H9 (cell line): Measurements from ENCODE around the gene CACNG6. TPM values are rescaled to one million over a fixed set of nuclear protein-coding genes. Genes with fewer than 3 reads are reported as not detected.

Experiments
- DNase-seq: peaks from one replicate; pipeline ENCODE4 v3.0.0-alpha.2; 2017
- H2AFZ ChIP-seq: one replicate; pipeline ENCODE4 v1.6.1; 2013; ENCODE audit warnings: mild to moderate bottlenecking, low read length, control low read depth, moderate library complexity
- H2AK5ac ChIP-seq: 2 replicates; pipeline ENCODE4 v1.6.1; 2013; ENCODE audit warnings: low read length, control low read depth, mixed read lengths; ENCODE audit not compliant: insufficient read length
- H2BK120ac ChIP-seq: one replicate; pipeline ENCODE4 v1.6.1; 2013; ENCODE audit warnings: low read depth, mild to moderate bottlenecking, low read length, control low read depth, inconsistent platforms; ENCODE audit not compliant: poor library complexity, severe bottlenecking
- H2BK12ac ChIP-seq: 2 replicates; pipeline ENCODE4 v1.6.1; 2013; ENCODE audit warnings: low read length, control low read depth, mixed read lengths, low read depth; ENCODE audit not compliant: insufficient read length
- H2BK15ac ChIP-seq: 2 replicates; pipeline ENCODE4 v1.6.1; 2013; ENCODE audit warnings: low read depth, low read length, control low read depth
- H2BK20ac ChIP-seq: one replicate; pipeline ENCODE4 v1.6.1; 2013; ENCODE audit warnings: low read depth, mild to moderate bottlenecking, low read length, control low read depth, inconsistent platforms; ENCODE audit not compliant: poor library complexity, severe bottlenecking
- H2BK5ac ChIP-seq: 2 replicates; pipeline ENCODE4 v1.6.1; 2013; ENCODE audit warnings: low read length, control low read depth, mixed read lengths; ENCODE audit not compliant: insufficient read length
- H3K14ac ChIP-seq: 2 replicates; pipeline ENCODE4 v1.6.1; 2013; ENCODE audit warnings: low read length, control low read depth; ENCODE audit not compliant: insufficient read depth
- H3K18ac ChIP-seq: 2 replicates; pipeline ENCODE4 v1.6.1; 2013; ENCODE audit warnings: low read depth, mild to moderate bottlenecking, mixed read lengths, low read length, control low read depth; ENCODE audit not compliant: insufficient read length
- H3K23ac ChIP-seq: 2 replicates; pipeline ENCODE4 v1.6.1; 2013; ENCODE audit warnings: low read length, control low read depth, mixed read lengths, low read depth; ENCODE audit not compliant: insufficient read length
- H3K23me2 ChIP-seq: 2 replicates; pipeline ENCODE4 v1.6.1; 2013; ENCODE audit warnings: low read depth, mild to moderate bottlenecking, mixed read lengths, low read length, control low read depth; ENCODE audit not compliant: insufficient read length, poor library complexity, severe bottlenecking
- H3K27ac ChIP-seq: 2 replicates; pipeline ENCODE4 v1.5.1; 2013; ENCODE audit warnings: low read length, control low read depth, mixed read lengths, low read depth; ENCODE audit not compliant: insufficient read length
- H3K27me3 ChIP-seq: 2 replicates; pipeline ENCODE4 v1.6.1; 2013; ENCODE audit warnings: low read length, control low read depth, inconsistent platforms; ENCODE audit not compliant: insufficient read depth
- H3K4ac ChIP-seq: 2 replicates; pipeline ENCODE4 v1.6.1; 2013; ENCODE audit warnings: low read depth, mild to moderate bottlenecking, control low read depth, inconsistent platforms, low read length, moderate library complexity
- H3K4me1 ChIP-seq: 2 replicates; pipeline ENCODE4 v1.6.1; 2013; ENCODE audit warnings: low read length, control low read depth, inconsistent platforms; ENCODE audit not compliant: insufficient read depth
- H3K4me2 ChIP-seq: 2 replicates; pipeline ENCODE4 v1.6.1; 2013; ENCODE audit warnings: low read length, control low read depth, mixed read lengths; ENCODE audit not compliant: insufficient read length, insufficient read depth
- H3K56ac ChIP-seq: 2 replicates; pipeline ENCODE4 v1.6.1; 2013; ENCODE audit warnings: low read depth, mild to moderate bottlenecking, mixed read lengths, low read length, control low read depth; ENCODE audit not compliant: insufficient read length
- H3K79me1 ChIP-seq: 2 replicates; pipeline ENCODE4 v1.6.1; 2013; ENCODE audit warnings: low read depth, mild to moderate bottlenecking, moderate library complexity, low read length, control low read depth, inconsistent platforms; ENCODE audit not compliant: insufficient read depth, poor library complexity, severe bottlenecking
- H3K79me2 ChIP-seq: 2 replicates; pipeline ENCODE4 v1.6.1; 2013; ENCODE audit warnings: low read length, control low read depth, inconsistent platforms; ENCODE audit not compliant: insufficient read depth
- H3K9ac ChIP-seq: 2 replicates; pipeline ENCODE4 v1.6.1; 2013; ENCODE audit warnings: low read length, control low read depth, mixed read lengths; ENCODE audit not compliant: insufficient read length; ENCODE audit errors: extremely low read depth
- H3K9me3 ChIP-seq: one replicate; pipeline ENCODE4 v1.6.1; 2013; ENCODE audit warnings: low read depth, low read length, inconsistent platforms; ENCODE audit not compliant: control insufficient read depth
- H3T11ph ChIP-seq: one replicate; pipeline ENCODE4 v1.6.1; 2013; ENCODE audit warnings: mild to moderate bottlenecking, low read length, control low read depth, inconsistent platforms
- H4K20me1 ChIP-seq: one replicate; pipeline ENCODE4 v1.6.1; 2013; ENCODE audit not compliant: control insufficient read depth, insufficient read length, insufficient read depth
- H4K5ac ChIP-seq: 2 replicates; pipeline ENCODE4 v1.6.1; 2013; ENCODE audit warnings: low read depth, mild to moderate bottlenecking, mixed read lengths, low read length, control low read depth; ENCODE audit not compliant: insufficient read length
- H4K8ac ChIP-seq: replicated peaks from 2 replicates; pipeline ENCODE4 v1.6.1; 2013; ENCODE audit warnings: low read length, control low read depth, mixed read lengths, low read depth; ENCODE audit not compliant: insufficient read length
- H4K91ac ChIP-seq: 2 replicates; pipeline ENCODE4 v1.6.1; 2013; ENCODE audit warnings: low read depth, mild to moderate bottlenecking, moderate library complexity, mixed read lengths, low read length, control low read depth; ENCODE audit not compliant: insufficient read length
- H3K27ac Mint-ChIP-seq, 3 experiments: 2 replicates in 2 of 3; 3 replicates in 1 of 3; pipeline ENCODE4 v1.8.0; 2020 to 2021; ENCODE audit warnings: mixed read lengths in 3 of 3, mild to moderate bottlenecking in 1 of 3, moderate library complexity in 1 of 3
- H3K27me3 Mint-ChIP-seq: 2 replicates; pipeline ENCODE4 v1.8.0; 2021; ENCODE audit warnings: low read depth, mild to moderate bottlenecking, moderate library complexity, mixed read lengths
- H3K36me3 Mint-ChIP-seq, 3 experiments: 2 replicates in 2 of 3; 3 replicates in 1 of 3; pipeline ENCODE4 v1.8.0; 2020 to 2021; ENCODE audit warnings: low read depth in 3 of 3, mixed read lengths in 3 of 3; ENCODE audit not compliant: insufficient read depth in 1 of 3
- H3K4me1 Mint-ChIP-seq, 2 experiments: 2 replicates each; pipeline ENCODE4 v1.8.0; 2020; ENCODE audit warnings: mixed read lengths in 2 of 2
- H3K4me3 Mint-ChIP-seq, 2 experiments: 2 replicates in 1 of 2; 3 replicates in 1 of 2; pipeline ENCODE4 v1.8.0; 2020 to 2021; ENCODE audit warnings: mild to moderate bottlenecking in 2 of 2, mixed read lengths in 2 of 2, moderate library complexity in 1 of 2
- H3K9me3 Mint-ChIP-seq, 2 experiments: 2 replicates in 1 of 2; 3 replicates in 1 of 2; pipeline ENCODE4 v1.8.0; 2020; ENCODE audit warnings: mild to moderate bottlenecking in 2 of 2, mixed read lengths in 2 of 2, moderate library complexity in 1 of 2
- CTCF ChIP-seq: fragments of 200-600 bp; sonication (generic); conservative IDR thresholded peaks from 3 replicates; pipeline ENCODE4 v1.8.0; 2021; ENCODE audit warnings: antibody characterized with exemption, mild to moderate bottlenecking
- WGBS: extraction: QIAGEN DNeasy Blood & Tissue Kit; methylation state at CpG from one replicate; pipeline ENCODE4 v1.1.7; 2013; ENCODE audit warnings: missing lambda C conversion rate, low lambda C conversion rate, mixed read lengths; ENCODE audit not compliant: insufficient read length; ENCODE audit errors: extremely low coverage; 5-methylcytosine and 5-hydroxymethylcytosine counted together
- total RNA-seq: library from RNA; stranded (reverse); gene quantifications from 2 replicates; pipeline ENCODE4 v1.2.1, GENCODE V29; 2021

CACNG6 gene
- total RNA-seq, 1 experiment from 2014 or later = 1.6 TPM

GRCh38 chr19:53951436-53951835 is 40.0 kb upstream of the CACNG6 start:
- Mint-ChIP-seq H3K27me3 (peaks cover 11% of the 10 kb centered on the region), H3K4me1 (peaks cover 12 to 30% of the 10 kb centered on the region in 2 experiments), H3K4me3 (no peak overlapping the region), H3K9me3 (peaks cover 0 to 3% of the 10 kb centered on the region in 2 experiments; a peak in 1 of 5 replicates), H3K36me3 (peaks cover 0 to 4% (median 0%) of the 10 kb centered on the region in 3 experiments; a peak in 1 of 7 replicates), H3K27ac (no peak overlapping the region)
- no peak overlapping the region for H2BK12ac ChIP-seq
- no peak for TF ChIP-seq CTCF
- H3K27me3 ChIP-seq = no peaks in the 10 kb centered on the region
- H3K23me2 ChIP-seq = no peaks in the 10 kb centered on the region
- no peak overlapping the region for H3K18ac ChIP-seq
- no peak overlapping the region for H3K14ac ChIP-seq
- H2AFZ ChIP-seq = no peak overlapping the region
- no peaks in the 10 kb centered on the region; the same call in none of the 2 replicates for H3K4me1 ChIP-seq
- H3K9ac ChIP-seq = no peak overlapping the region
- no peaks in the 10 kb centered on the region for H3K9me3 ChIP-seq
- H2BK15ac ChIP-seq = no peak overlapping the region
- no peak overlapping the region for H4K91ac ChIP-seq
- no peaks in the 10 kb centered on the region for H3K79me2 ChIP-seq
- H2BK120ac ChIP-seq = no peak overlapping the region
- no peak overlapping the region for H4K5ac ChIP-seq
- no CpG with 5 or more reads among the region's 11 CpGs for WGBS
- H3K56ac ChIP-seq = no peak overlapping the region
- no peak overlapping the region for H3K4ac ChIP-seq
- no peaks in the 10 kb centered on the region for H4K20me1 ChIP-seq
- no peak overlapping the region for H2BK20ac ChIP-seq
- no peak for DNase-seq
- no peak overlapping the region for H2BK5ac ChIP-seq
- H3T11ph ChIP-seq = no peak overlapping the region
- no peak overlapping the region for H3K27ac ChIP-seq
- no peak overlapping the region for H4K8ac ChIP-seq
- H3K4me2 ChIP-seq = no peak overlapping the region
- no peak overlapping the region for H3K23ac ChIP-seq
- no peaks in the 10 kb centered on the region for H3K79me1 ChIP-seq
- H2AK5ac ChIP-seq = no peak overlapping the region
